ENCODE measurements around the gene ENPP6.

DNA sequence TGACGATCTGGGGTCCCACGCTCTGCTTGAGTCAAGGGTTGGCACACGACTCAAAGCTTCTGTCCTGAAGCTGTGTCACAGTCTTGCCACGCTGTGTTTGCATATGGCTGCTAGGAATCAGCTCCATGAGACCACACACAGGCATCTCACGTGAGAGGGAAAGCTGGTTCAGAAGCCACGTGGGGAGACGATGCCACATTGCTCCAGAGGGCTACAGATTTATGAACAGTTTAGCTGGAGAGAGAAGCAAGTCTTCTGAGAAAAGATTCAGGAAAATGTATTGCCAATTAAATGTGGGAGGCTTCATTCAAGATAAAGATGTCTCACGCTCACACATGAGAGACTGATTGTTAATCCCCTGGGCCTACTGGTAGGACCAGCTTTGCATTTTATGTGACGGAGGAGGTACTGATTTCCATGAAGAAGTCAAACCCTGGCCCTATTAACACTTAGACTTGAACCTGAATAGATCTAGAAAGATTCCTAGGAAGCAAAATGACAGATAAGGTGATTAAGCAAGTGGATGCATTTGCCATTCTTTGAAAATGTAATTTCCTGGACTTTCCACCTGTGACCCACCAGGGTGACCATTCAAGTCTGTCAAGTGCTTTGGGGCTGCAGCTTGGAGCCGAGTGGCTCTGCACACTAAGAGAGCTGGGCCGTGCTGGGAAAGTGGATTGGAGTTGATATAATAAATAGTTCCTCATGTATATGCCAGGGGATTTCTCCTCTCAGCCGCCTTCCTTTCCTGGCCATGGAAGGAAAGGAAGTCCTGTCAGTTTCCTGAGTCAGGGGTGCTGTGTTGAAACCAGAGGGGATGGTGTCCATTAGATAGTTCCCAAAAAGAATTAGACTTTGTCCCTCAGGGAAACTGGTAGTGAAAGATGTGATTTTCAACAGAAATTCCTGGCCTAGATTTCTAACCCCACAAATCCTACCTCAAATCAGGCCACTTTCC is 29.0 kb downstream of the ENPP6 start:
- TF ChIP-seq, protein P1, sequence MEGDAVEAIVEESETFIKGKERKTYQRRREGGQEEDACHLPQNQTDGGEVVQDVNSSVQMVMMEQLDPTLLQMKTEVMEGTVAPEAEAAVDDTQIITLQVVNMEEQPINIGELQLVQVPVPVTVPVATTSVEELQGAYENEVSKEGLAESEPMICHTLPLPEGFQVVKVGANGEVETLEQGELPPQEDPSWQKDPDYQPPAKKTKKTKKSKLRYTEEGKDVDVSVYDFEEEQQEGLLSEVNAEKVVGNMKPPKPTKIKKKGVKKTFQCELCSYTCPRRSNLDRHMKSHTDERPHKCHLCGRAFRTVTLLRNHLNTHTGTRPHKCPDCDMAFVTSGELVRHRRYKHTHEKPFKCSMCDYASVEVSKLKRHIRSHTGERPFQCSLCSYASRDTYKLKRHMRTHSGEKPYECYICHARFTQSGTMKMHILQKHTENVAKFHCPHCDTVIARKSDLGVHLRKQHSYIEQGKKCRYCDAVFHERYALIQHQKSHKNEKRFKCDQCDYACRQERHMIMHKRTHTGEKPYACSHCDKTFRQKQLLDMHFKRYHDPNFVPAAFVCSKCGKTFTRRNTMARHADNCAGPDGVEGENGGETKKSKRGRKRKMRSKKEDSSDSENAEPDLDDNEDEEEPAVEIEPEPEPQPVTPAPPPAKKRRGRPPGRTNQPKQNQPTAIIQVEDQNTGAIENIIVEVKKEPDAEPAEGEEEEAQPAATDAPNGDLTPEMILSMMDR (IDR thresholded peaks at IDR 0.05; ENCODE audit: low read depth, low read length), result no peak
- no peak for TF ChIP-seq EZH2phosphoT487 (IDR thresholded peaks at IDR 0.05; ENCODE audit: low read depth)
